IMR-90 (cell line): ENCODE data around the gene CPNE6. TPM values are rescaled to one million over a fixed set of nuclear protein-coding genes. Genes with fewer than 3 reads are reported as not detected.
"Not testable (repeated sequence)": the region's sequence is repeated elsewhere in the genome, so short reads cannot be mapped to it uniquely, and the experiment has no call there.

ENCODE experiments used
- ATAC-seq: fragments of 200-7000 bp; cut with Tn5 transposase; 2 replicates; pipeline ENCODE4 v1.9.1; 2020; ENCODE audit warnings: low read depth, mild to moderate bottlenecking, moderate library complexity
- BruUV-seq: library from RNA; stranded (reverse); fragments of 400-500 nt; replicated peaks from 2 replicates; lab custom pipeline; 2021; lab: Mats Ljungman, UMichigan
- CTCF ChIA-PET: fragments of 300-600 bp; formaldehyde crosslinking; extraction: SDS; loops from one replicate; lab custom pipeline; 2021; ENCODE audit warnings: antibody characterized with exemption; lab: Yijun Ruan, JAX
- POLR2A ChIA-PET: fragments of 300-600 bp; sonication (Branson Sonifier 250); formaldehyde crosslinking; loops from one replicate; lab custom pipeline; 2022; ENCODE audit warnings: antibody characterized with exemption; ENCODE audit not compliant: unreplicated experiment; lab: Charles Lee
- DNase-seq: peaks from one replicate; pipeline ENCODE4 v3.0.0; 2013
- H2AFZ ChIP-seq: replicated peaks from 2 replicates; pipeline ENCODE3; 2013; ENCODE audit warnings: low read length, mild to moderate bottlenecking; ENCODE audit not compliant: poor library complexity
- H2AK5ac ChIP-seq: 2 replicates; pipeline ENCODE4 v1.6.1; 2013; ENCODE audit warnings: low read depth, low read length, inconsistent platforms
- H2AK9ac ChIP-seq: replicated peaks from 2 replicates; pipeline ENCODE3; 2013; ENCODE audit warnings: mild to moderate bottlenecking, low read depth, low read length, moderate library complexity; ENCODE audit not compliant: poor library complexity
- H2BK120ac ChIP-seq: 2 replicates; pipeline ENCODE4 v1.6.1; 2013; ENCODE audit warnings: low read depth, low read length, inconsistent platforms
- H2BK15ac ChIP-seq: 3 replicates; pipeline ENCODE4 v1.6.1; 2013; ENCODE audit warnings: low read depth, low read length, inconsistent platforms
- H2BK20ac ChIP-seq: 2 replicates; pipeline ENCODE4 v1.6.1; 2013; ENCODE audit warnings: low read depth, mild to moderate bottlenecking, inconsistent platforms, low read length, moderate library complexity
- H2BK5ac ChIP-seq: 2 replicates; pipeline ENCODE4 v1.6.1; 2013; ENCODE audit warnings: mild to moderate bottlenecking, low read depth, low read length, inconsistent platforms; ENCODE audit not compliant: poor library complexity, severe bottlenecking
- H3K14ac ChIP-seq: replicated peaks from 2 replicates; pipeline ENCODE4 v1.6.1; 2013; ENCODE audit warnings: low read depth, low read length, inconsistent platforms
- H3K18ac ChIP-seq: 2 replicates; pipeline ENCODE4 v1.6.1; 2013; ENCODE audit warnings: low read depth, low read length, control low read depth
- H3K23ac ChIP-seq: 2 replicates; pipeline ENCODE4 v1.6.1; 2013; ENCODE audit warnings: low read depth, low read length, inconsistent platforms
- H3K27ac ChIP-seq: 2 replicates; pipeline ENCODE4 v1.5.1; 2013; ENCODE audit warnings: mild to moderate bottlenecking, control low read depth, low read length; ENCODE audit not compliant: insufficient read depth
- H3K27me3 ChIP-seq: 2 replicates; pipeline ENCODE4 v1.6.1; 2013; ENCODE audit warnings: low read length; ENCODE audit not compliant: control insufficient read depth, insufficient read depth
- H3K36me3 ChIP-seq: 2 replicates; pipeline ENCODE4 v1.6.1; 2013; ENCODE audit warnings: low read length, mixed read lengths; ENCODE audit not compliant: control insufficient read depth, insufficient read depth
- H3K4ac ChIP-seq: 2 replicates; pipeline ENCODE4 v1.6.1; 2013; ENCODE audit warnings: low read depth, low read length, inconsistent platforms
- H3K4me1 ChIP-seq: 2 replicates; pipeline ENCODE4 v1.6.1; 2013; ENCODE audit warnings: low read length, mixed read lengths; ENCODE audit not compliant: control insufficient read depth, insufficient read depth
- H3K4me2 ChIP-seq: 2 replicates; pipeline ENCODE4 v1.6.1; 2013; ENCODE audit warnings: low read depth, mild to moderate bottlenecking, control low read depth, low read length, moderate library complexity
- H3K4me3 ChIP-seq: 2 replicates; pipeline ENCODE4 v1.5.1; 2013; ENCODE audit warnings: low read depth, mild to moderate bottlenecking, control low read depth, low read length, moderate library complexity; ENCODE audit not compliant: insufficient read depth
- H3K56ac ChIP-seq: 2 replicates; pipeline ENCODE4 v1.6.1; 2013; ENCODE audit warnings: low read length, inconsistent platforms; ENCODE audit not compliant: insufficient read depth; ENCODE audit errors: extremely low read depth
- H3K79me1 ChIP-seq, 2 experiments: 2 replicates each; pipeline ENCODE4 v1.6.1; 2013; ENCODE audit warnings: low read length in 2 of 2, inconsistent platforms in 1 of 2, low read depth in 1 of 2
- H3K9ac ChIP-seq: 2 replicates; pipeline ENCODE4 v1.6.1; 2013; ENCODE audit warnings: low read depth, low read length, control low read depth
- H3K9me1 ChIP-seq: 2 replicates; pipeline ENCODE4 v1.6.1; 2013; ENCODE audit warnings: low read length, inconsistent platforms; ENCODE audit not compliant: insufficient read depth
- H3K9me3 ChIP-seq: 2 replicates; pipeline ENCODE4 v1.6.1; 2013; ENCODE audit warnings: low read length; ENCODE audit not compliant: control insufficient read depth, insufficient read depth
- H4K20me1 ChIP-seq: 2 replicates; pipeline ENCODE4 v1.6.1; 2013; ENCODE audit warnings: low read length, inconsistent platforms; ENCODE audit not compliant: insufficient read depth
- H4K5ac ChIP-seq: 2 replicates; pipeline ENCODE4 v1.6.1; 2013; ENCODE audit warnings: mild to moderate bottlenecking, low read depth, low read length, control low read depth
- H4K8ac ChIP-seq, 2 experiments: 2 replicates each; pipeline ENCODE4 v1.6.1; 2013; ENCODE audit warnings: low read depth in 2 of 2, low read length in 2 of 2, control low read depth in 1 of 2, inconsistent platforms in 1 of 2
- H4K91ac ChIP-seq: 2 replicates; pipeline ENCODE4 v1.6.1; 2013; ENCODE audit warnings: low read depth, low read length, inconsistent platforms; ENCODE audit not compliant: insufficient read depth
- MAFK ChIP-seq: IDR thresholded peaks from 2 replicates; pipeline ENCODE4 v1.6.1; 2012; ENCODE audit warnings: low read depth, low read length, improper control_type of control experiment
- MXI1 ChIP-seq: IDR thresholded peaks from 2 replicates; pipeline ENCODE4 v1.6.1; 2012; ENCODE audit warnings: low read depth, mild to moderate bottlenecking, low read length, moderate library complexity, borderline replicate concordance
- WGBS, 2 experiments: methylation state at CpG; one replicate each; pipeline versions ENCODE4 v1.1.5 to v1.1.7; 2013; ENCODE audit warnings: missing lambda C conversion rate in 2 of 2; ENCODE audit not compliant: insufficient read length in 1 of 2; ENCODE audit errors: extremely low coverage in 2 of 2; 5-methylcytosine and 5-hydroxymethylcytosine counted together
- dilution Hi-C: fragments of 300-500 bp; cut with HindIII; formaldehyde crosslinking; loops from one replicate; pipeline ENCODE4 v1.14.3; 2018; ENCODE audit warnings: low sequenced_read_pairs; ENCODE audit not compliant: unreplicated experiment
- in situ Hi-C: fragments of 300-500 bp; cut with MboI; formaldehyde crosslinking; loops from 3 replicates; pipeline ENCODE4 v1.14.3; 2019; ENCODE audit warnings: low sequenced_read_pairs, inconsistent platforms, mixed read lengths
- intact Hi-C: fragments of 100-400 bp; cut with micrococcal nuclease; formaldehyde crosslinking; loops from 2 replicates; pipeline ENCODE4 v1.10.0; 2022
- polyA plus RNA-seq, 3 experiments: library from polyadenylated mRNA; depleted of rRNA; stranded (reverse); fragments of >200 nt; gene quantifications; 2 replicates each; pipeline ENCODE4 v1.2.3, GENCODE V29; 2012; ENCODE audit warnings: low replicate concordance in 1 of 3
- total RNA-seq: library from RNA; depleted of rRNA; stranded (reverse); fragments of >200 nt; gene quantifications from 2 replicates; pipeline ENCODE4 v1.2.3, GENCODE V29; 2012

Gene CPNE6
- total and polyA plus RNA-seq, 2 of the 4 experiments (the other 2 are of a cell fraction) = not detected

- 10% methylated on average over 2 of the region's 5 CpGs; no CpG with 5 or more reads in 1 of the 2 experiments for WGBS, 2 experiments
- H3K18ac ChIP-seq = no peak overlapping the region
- no peak overlapping the region for H3K4ac ChIP-seq
- H4K20me1 ChIP-seq = no peaks in the 10 kb centered on the region
- H2AFZ ChIP-seq = no peak overlapping the region
- H3K36me3 ChIP-seq = no peaks in the 10 kb centered on the region
- H3K4me3 ChIP-seq = no peak overlapping the region
- POLR2A ChIA-PET = no interaction called here
- no peak overlapping the region for H3K14ac ChIP-seq
- no peaks in the 10 kb centered on the region for H3K79me1 ChIP-seq
- H3K27me3 ChIP-seq = peaks cover 13% of the 10 kb centered on the region
- H3K23ac ChIP-seq = no peak overlapping the region
- H3K9me1 ChIP-seq = no peaks in the 10 kb centered on the region
- in situ Hi-C loops = no loop called here
- H4K91ac ChIP-seq = no peak overlapping the region
- no peaks in the 10 kb centered on the region for H3K4me1 ChIP-seq
- H3K9ac ChIP-seq = no peak overlapping the region
- H2BK20ac ChIP-seq = no peak overlapping the region
- no peak overlapping the region for H4K5ac ChIP-seq
- H3K56ac ChIP-seq = no peak overlapping the region
- no peak for TF ChIP-seq MAFK
- no peak for TF ChIP-seq MXI1
- H2BK15ac ChIP-seq = no peak overlapping the region
- intact Hi-C loops = no loop called here
- DNase-seq (no peak), ATAC-seq (no peak)
- BruUV-seq = no TSS peak
- H4K8ac ChIP-seq = no peak overlapping the region
- no peak overlapping the region for H3K4me2 ChIP-seq
- no peaks in the 10 kb centered on the region for H3K9me3 ChIP-seq
- dilution Hi-C loops = no loop called here
- no peak overlapping the region for H2BK120ac ChIP-seq
- no peak overlapping the region for H2AK9ac ChIP-seq
- no peak overlapping the region for H2AK5ac ChIP-seq
- no peak overlapping the region for H3K27ac ChIP-seq
- H2BK5ac ChIP-seq = no peak overlapping the region
- CTCF ChIA-PET = no interaction called here
Observed at GRCh38 chr14:24042746-24043145, 28.6 kb upstream of the CPNE6 start.

DNA sequence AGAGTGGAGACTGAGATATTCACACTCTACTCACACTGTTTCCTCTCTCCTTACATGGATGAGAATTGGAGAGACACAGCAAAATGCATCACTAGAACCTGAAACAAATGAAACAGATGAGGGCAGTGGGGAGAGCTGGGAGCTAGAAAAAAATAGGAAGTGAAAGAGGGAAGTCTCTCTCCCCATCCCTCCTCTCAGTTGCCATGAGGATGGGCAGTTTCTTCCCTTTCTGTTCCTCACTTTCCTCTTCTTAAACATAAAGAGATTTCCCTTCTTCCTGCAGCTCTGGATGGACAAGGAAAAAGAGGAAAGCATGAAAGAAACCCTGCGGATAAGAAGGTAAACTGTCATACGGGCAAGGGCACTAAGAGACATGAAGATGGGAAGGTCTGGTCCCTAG, 22.4 kb upstream of the CPNE6 start:
- CTCF ChIA-PET = not testable (repeated sequence)

More for the DNA sequence above, 22.4 kb upstream of the CPNE6 start:
- intact Hi-C loops, H4K91ac ChIP-seq, H4K8ac ChIP-seq, dilution Hi-C loops, H3K9me1 ChIP-seq, H3K9ac ChIP-seq, H3K9me3 ChIP-seq, H2BK15ac ChIP-seq, H2BK120ac ChIP-seq, ATAC-seq, H2AK5ac ChIP-seq, H3K4ac ChIP-seq, H2BK5ac ChIP-seq, H2AFZ ChIP-seq, H3K23ac ChIP-seq, H3K79me1 ChIP-seq, H3K18ac ChIP-seq, in situ Hi-C loops, H3K36me3 ChIP-seq, H3K4me1 ChIP-seq, H4K20me1 ChIP-seq, H2AK9ac ChIP-seq, H3K4me2 ChIP-seq, BruUV-seq, H3K4me3 ChIP-seq, H3K56ac ChIP-seq, H3K27ac ChIP-seq, H2BK20ac ChIP-seq, H3K14ac ChIP-seq, POLR2A ChIA-PET, H4K5ac ChIP-seq, DNase-seq: not testable (repeated sequence)
- H3K27me3 ChIP-seq = peaks cover 30% of the 10 kb centered on the region
- no CpG with 5 or more reads among the region's 2 CpGs for WGBS, 2 experiments
